WTC11 (cell line): ENCODE data around the gene OR4E1. TPM values are rescaled to one million over a fixed set of nuclear protein-coding genes. Genes with fewer than 3 reads are reported as not detected.

ENCODE experiments used
- ATAC-seq: fragments of 200-7000 bp; cut with Tn5 transposase; 2 replicates; pipeline ENCODE4 v1.10.0; 2021; ENCODE audit warnings: mild to moderate bottlenecking, moderate library complexity
- CTCF ChIA-PET: fragments of 300-600 bp; sonication (Branson Sonifier 250); formaldehyde crosslinking; loops from one replicate; lab custom pipeline; 2021; ENCODE audit warnings: antibody characterized with exemption; lab: Charles Lee
- POLR2A ChIA-PET: fragments of 350-600 bp; sonication (Branson Sonifier 250); formaldehyde crosslinking; loops from one replicate; lab custom pipeline; 2021; ENCODE audit warnings: antibody characterized with exemption; lab: Charles Lee
- DNase-seq: peaks from one replicate; pipeline ENCODE4 v3.0.0; 2021; ENCODE audit warnings: low spot score
- H3K27ac Mint-ChIP-seq: 2 replicates; pipeline ENCODE4 v1.8.0; 2021; ENCODE audit warnings: mixed read lengths
- H3K27me3 Mint-ChIP-seq: 2 replicates; pipeline ENCODE4 v1.8.0; 2021; ENCODE audit warnings: low read depth, mild to moderate bottlenecking, moderate library complexity, mixed read lengths
- H3K36me3 Mint-ChIP-seq: 2 replicates; pipeline ENCODE4 v1.8.0; 2021; ENCODE audit warnings: mixed read lengths
- H3K4me1 Mint-ChIP-seq: 2 replicates; pipeline ENCODE4 v1.8.0; 2022; ENCODE audit warnings: mixed read lengths
- H3K4me3 Mint-ChIP-seq: 2 replicates; pipeline ENCODE4 v1.8.0; 2021; ENCODE audit warnings: mild to moderate bottlenecking, moderate library complexity, mixed read lengths
- H3K9me3 Mint-ChIP-seq: 2 replicates; pipeline ENCODE4 v1.8.0; 2021; ENCODE audit warnings: mixed read lengths
- SP1 ChIP-seq: sonication (generic); formaldehyde crosslinking; conservative IDR thresholded peaks from 2 replicates; pipeline ENCODE4 v1.8.1; 2022; ENCODE audit warnings: missing genetic modification reagents
- ZNF671 ChIP-seq: fragments of 250-450 bp; sonication (Bioruptor Pico); IDR thresholded peaks from 2 replicates; pipeline ENCODE4 v1.8.0; 2021; ENCODE audit warnings: mild to moderate bottlenecking
- total RNA-seq: library from RNA; stranded (reverse); gene quantifications from 3 replicates; pipeline ENCODE4 v1.2.3, GENCODE V29; 2021

Gene OR4E1
- total RNA-seq, 1 experiment from 2014 or later: not detected

DNA sequence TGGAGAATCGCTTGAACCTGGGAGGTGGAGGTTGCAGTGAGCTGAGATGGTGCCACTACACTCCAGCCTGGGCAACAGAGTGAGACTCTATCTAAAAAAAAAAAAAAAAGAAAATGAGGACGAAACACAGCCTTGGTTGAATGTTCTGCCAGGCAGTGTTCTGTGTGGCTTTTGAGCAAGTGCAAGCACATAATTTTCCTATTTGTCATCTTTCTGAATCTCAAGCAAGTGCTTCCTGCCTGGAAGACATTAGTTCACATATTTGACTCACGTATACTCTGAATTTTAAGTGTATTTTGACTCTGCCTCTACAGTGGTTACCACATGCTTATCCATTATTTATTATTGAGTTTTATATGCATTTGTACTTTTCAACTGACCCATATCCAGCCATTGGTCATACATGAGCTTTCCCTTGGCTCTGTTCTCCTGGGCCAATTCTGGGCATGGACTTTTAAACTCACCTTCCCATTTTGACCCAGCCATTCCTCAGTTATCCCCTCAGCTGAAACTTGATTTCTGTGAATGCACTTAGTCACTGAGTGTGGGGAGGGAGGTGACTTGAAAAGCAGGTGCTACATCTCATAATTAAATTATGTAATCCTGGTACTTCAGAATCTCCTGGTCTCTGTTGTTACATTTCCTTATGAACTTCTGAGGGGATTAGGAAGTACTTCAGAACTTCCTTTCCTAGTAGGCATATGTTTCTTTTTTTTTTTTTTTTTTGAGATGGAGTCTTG lies 47.0 kb downstream of the OR4E1 start:
- POLR2A ChIA-PET: no interaction called here

More for the DNA sequence above, 47.0 kb downstream of the OR4E1 start:
- ATAC-seq (no peak), DNase-seq (no peak)
- TF ChIP-seq SP1 (CRISPR knock-in tag) (no peak), ZNF671 (CRISPR knock-in tag) (no peak)
- no peaks in the 10 kb centered on the region for H3K36me3 Mint-ChIP-seq
- CTCF ChIA-PET: no interaction called here
- peaks cover 8% of the 10 kb centered on the region for H3K4me1 Mint-ChIP-seq
- no peaks in the 10 kb centered on the region for H3K27me3 Mint-ChIP-seq
- H3K27ac Mint-ChIP-seq: no peak overlapping the region
- no peak overlapping the region for H3K4me3 Mint-ChIP-seq
- H3K9me3 Mint-ChIP-seq: peaks cover 7% of the 10 kb centered on the region

Other genes starting within 250 kb of the OR4E1 start
- 119 to 133 TPM (median 119 TPM) in 3 replicates for gene CHD8, start 217.7 kb downstream of the OR4E1 start, total RNA-seq
- 29.6 to 33.3 TPM (median 31.7 TPM) in 3 replicates for gene RAB2B, start 196.9 kb downstream of the OR4E1 start, total RNA-seq
- 49.1 to 53.0 TPM (median 52.4 TPM) in 3 replicates for gene TOX4, start 196.6 kb downstream of the OR4E1 start, total RNA-seq
- gene METTL3, start 162.5 kb downstream of the OR4E1 start, total RNA-seq: 87.2 to 93.2 TPM (median 89.5 TPM) in 3 replicates
- gene SALL2, start 147.5 kb downstream of the OR4E1 start, total RNA-seq: 239 to 307 TPM (median 288 TPM) in 3 replicates
- not detected in 3 replicates for gene OR10G3, start 93.7 kb downstream of the OR4E1 start, total RNA-seq
- not detected in 3 replicates for gene OR10G2, start 38.9 kb downstream of the OR4E1 start, total RNA-seq
- gene OR4E2, start 20.0 kb downstream of the OR4E1 start, total RNA-seq: not detected in 3 replicates